Central memory CD4-positive, alpha-beta T cell (primary cell): ENCODE results near the gene ANAPC16.
A peak's percentile ranks its signal among the peaks of the same experiment; 100 is the strongest.
"Not testable (repeated sequence)": the region's sequence is repeated elsewhere in the genome, so short reads cannot be mapped to it uniquely, and the experiment has no call there.

Experiments
- DNase-seq: peaks from one replicate; pipeline ENCODE4 v3.0.0; 2022

The ANAPC16 gene

DNA sequence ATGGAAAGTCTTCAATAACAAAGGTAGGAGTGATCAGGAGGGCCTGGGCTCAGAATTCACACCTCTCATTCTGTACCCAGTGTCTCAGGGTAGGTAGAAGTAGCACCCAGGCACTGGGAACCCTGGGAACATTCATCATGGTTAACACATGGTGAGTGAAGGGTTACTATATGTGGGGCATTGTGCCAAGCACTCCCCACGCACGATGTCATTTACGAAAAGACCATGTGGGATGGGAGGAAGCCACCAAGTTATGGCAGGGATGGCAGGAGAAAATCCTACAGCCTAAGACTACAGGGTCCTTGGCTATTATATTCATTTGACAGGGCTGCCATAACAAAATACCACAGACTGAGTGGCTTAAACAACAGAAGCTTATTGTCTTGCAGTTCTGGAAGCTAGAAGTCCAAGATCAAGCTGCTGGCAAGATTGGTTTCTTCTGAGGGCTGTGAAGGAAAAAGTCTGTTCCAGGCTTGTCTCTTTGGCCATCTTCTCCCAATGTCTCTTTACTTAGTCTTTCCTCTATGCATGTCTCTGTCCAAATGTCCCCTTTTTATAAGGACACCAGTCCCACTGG, 30.2 kb downstream of the ANAPC16 start:
- DNase-seq, result no peak

GRCh38 chr10:72248468-72249151, 32.8 kb downstream of the ANAPC16 start:
- peak; percentile 87 for DNase-seq

- DNase-seq, result not testable (repeated sequence)
Observed at GRCh38 chr10:72249176-72249862, 33.5 kb downstream of the ANAPC16 start.

- no peak for DNase-seq
Observed at GRCh38 chr10:72250666-72251065, 34.9 kb downstream of the ANAPC16 start.

GRCh38 chr10:72251635-72252034, 35.8 kb downstream of the ANAPC16 start:
- no peak for DNase-seq

GRCh38 chr10:72252972-72253371, 37.2 kb downstream of the ANAPC16 start:
- no peak for DNase-seq

GRCh38 chr10:72253578-72253977, 37.8 kb downstream of the ANAPC16 start:
- DNase-seq, result no peak

- DNase-seq, result no peak
Observed at GRCh38 chr10:72254813-72255568, 39.2 kb downstream of the ANAPC16 start.

DNA sequence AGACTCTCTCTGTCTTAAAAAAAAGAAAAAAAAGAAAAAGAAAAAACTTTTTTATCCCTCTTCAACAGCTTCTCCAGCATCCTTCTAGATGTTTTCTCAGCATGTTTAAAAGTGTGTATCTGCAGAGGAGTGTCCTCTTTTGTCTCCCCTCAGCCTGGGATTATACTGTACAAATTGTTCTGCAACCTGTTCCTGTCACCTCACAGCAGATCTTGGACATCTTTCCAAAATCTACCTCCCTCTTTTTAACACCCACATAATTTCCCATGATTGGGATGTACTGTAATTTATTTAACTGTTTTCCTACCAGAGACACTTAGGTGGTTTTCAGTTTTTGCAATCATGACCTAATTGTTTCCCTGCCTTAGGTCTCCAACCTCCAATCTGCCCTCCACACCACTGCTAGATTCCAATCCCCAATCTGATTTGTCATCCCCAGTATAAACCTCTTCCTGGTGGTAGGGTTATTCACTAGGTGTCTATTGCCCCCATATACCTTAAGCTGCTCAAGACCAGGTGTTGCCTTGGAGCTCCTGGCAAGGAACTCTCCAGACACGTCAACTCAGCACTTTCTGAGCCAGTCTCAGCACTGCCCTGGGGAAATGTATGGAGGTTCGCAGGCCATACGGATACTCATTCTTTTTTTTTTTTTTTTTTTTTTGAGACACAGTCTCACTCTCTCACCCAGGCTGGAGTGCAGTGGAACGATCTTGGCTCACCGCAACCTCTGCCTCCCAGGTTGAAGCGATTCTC, 40.3 kb downstream of the ANAPC16 start:
- DNase-seq, result no peak

- no peak for DNase-seq
Observed at GRCh38 chr10:72257051-72257892, 41.5 kb downstream of the ANAPC16 start.

DNA sequence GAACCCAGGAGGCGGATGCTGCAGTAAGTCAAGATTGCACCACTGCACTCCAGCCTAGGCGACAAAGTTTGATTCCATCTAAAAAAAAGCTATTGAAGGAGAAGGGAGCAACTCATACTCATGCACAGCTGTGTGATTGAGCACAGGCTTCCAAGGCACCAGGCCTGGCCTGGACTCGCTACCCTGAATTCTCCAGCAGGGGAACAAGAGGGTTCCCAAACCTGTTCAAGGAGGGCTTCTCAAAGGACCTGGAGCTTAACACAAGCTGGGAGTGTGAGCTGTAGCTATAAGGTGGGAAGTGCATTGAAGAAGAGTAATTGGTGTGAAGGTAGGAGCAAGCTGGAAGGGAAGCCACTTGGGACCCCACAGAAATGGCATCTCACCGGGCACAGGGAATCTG, 42.8 kb downstream of the ANAPC16 start:
- DNase-seq, result no peak

- DNase-seq, result no peak
Observed at GRCh38 chr10:72259491-72260238, 43.9 kb downstream of the ANAPC16 start.

DNA sequence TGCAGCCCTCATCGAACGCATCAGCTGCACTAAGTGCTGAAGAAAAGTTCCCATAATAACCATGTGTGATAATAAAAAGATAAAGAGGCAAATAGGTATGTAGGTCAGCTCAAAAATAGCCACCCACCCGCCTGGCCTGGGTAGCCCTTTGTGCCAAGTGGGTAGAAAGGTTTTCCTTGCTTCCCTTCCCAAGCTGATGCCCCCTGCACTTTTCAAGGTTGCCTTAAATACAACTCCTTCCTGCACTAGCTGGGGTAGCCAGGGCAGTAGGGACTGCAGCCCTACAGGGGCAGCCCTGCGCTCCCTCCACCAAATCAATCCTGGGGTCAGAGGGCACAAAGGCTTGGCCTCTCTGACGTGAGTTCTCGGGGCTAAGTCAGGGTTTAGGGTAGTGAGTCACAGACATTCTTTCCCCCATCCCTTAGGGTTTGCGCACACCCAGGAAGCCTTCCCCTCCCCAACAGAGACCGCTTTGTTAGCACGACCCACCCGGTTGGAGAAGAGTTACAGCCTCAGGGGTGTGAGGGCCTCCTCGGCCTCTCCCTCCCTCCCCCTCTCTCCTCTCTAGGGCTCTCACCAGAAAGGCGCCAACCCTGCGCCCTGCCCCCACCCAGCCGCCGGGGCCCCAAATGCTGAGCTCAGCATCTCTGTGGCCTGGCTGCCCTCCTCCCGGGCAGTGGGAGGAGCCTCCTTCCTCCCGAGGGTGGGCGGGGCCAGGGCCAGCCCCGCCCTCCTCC, 44.6 kb downstream of the ANAPC16 start:
- DNase-seq, result peak; percentile 76

GRCh38 chr10:72260976-72261783, 45.4 kb downstream of the ANAPC16 start:
- DNase-seq, result peak; percentile 65

- no peak for DNase-seq
Observed at GRCh38 chr10:72261784-72262404, 46.1 kb downstream of the ANAPC16 start.

GRCh38 chr10:72263613-72264241, 47.9 kb downstream of the ANAPC16 start:
- DNase-seq, result peak; percentile 70

DNA sequence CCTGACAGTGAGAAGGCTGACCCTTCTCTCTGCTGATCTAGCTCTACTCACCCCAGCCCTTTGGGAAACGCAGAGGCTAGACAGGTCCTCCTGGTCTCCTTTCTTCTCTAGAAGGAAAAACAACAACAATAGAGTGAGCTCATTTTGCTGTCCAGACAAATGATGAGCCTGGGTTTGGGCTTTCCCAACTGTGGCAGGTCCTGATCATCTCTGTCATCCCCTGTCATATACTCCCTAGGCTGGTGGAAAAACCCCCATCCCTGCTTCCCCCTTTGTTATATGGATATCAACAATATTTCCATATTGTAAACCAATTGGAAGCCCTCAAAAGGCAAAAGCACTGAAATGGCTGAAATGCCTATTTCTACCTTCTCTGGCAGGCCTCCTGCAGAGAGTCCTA, 48.7 kb downstream of the ANAPC16 start:
- no peak for DNase-seq

DNA sequence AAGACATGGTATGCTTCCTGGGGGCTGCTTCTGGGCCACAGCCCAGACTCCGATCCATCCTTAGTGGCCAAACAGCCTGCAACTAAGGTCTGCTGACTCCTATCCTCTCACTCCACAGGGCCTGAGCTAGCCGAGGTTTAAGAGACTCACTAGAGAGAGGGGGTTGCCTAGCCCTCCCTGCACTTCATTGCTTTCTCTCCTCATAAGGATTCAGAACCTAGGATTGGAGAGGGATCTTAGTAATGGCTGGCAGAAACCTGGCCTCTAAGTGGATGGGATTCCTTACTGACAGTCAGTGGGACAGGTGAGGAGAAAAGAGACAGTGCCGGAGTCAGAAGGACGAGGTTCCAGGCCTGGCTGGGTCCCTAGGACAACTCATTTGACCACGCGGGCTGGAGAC, 49.7 kb downstream of the ANAPC16 start:
- no peak for DNase-seq
